Stimulated activated CD8-positive, alpha-beta memory T cell treated with anti-CD3 and anti-CD28 coated beads, Interleukin-12 subunit alpha, Interleukin-12 subunit beta, amount 100 ng/mL, for 4 hours (primary cell): ENCODE data around the gene CCDC137.
A peak's percentile ranks its signal among the peaks of the same experiment; 100 is the strongest.
"Not testable (repeated sequence)": the region's sequence is repeated elsewhere in the genome, so short reads cannot be mapped to it uniquely, and the experiment has no call there.

Experiments used
- DNase-seq: peaks from one replicate; pipeline ENCODE4 v3.0.0-alpha.2; 2020; ENCODE audit warnings: low read depth

CCDC137 gene

GRCh38 chr17:81650951-81651350 is 15.6 kb upstream of the CCDC137 start:
- no peak for DNase-seq

GRCh38 chr17:81651692-81652091 is 14.8 kb upstream of the CCDC137 start:
- DNase-seq = no peak

DNA sequence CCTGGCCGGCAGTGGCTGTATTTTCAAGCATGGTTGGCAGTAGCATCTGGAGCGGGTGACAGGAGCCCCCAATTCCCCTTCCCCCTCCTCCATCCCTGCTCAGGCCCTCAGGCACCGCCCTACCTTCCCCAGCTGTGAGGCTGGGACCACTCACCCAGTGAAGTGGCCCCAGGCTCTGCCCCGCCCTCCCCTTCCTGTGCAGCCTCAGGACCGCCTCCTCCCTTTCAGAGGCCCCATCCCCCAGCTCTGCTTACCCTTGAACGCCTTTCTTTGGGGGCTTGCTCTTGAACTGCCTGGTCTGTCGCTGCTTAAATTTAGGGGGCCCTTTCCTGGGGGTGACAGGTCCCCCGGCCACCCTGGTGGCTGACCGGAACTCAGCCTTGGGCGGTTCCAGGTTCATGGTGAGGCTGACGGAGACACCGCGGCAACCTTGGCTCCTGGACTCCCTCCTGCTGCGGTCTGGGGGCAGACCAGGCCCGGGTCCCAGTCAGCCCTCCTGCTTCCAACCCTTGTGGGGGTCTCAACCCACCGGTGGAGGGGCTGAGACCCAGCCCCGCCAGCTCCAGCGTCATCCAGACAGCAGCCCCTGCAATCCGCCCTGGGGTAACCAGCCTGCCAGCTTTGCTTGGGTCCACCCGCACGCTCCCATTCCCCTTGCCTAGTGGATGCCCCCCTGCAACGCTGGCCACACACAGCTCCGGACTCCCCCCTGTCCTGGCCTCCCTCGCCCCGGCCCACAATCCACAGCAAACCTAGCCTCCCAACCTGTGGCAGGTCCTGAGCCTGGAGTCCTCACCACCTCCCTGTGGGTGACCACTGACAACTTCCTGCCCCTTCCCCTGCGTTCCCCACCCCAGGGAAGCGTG is 13.4 kb upstream of the CCDC137 start:
- DNase-seq = no peak

- no peak for DNase-seq
These were observed 11.0 kb upstream of the CCDC137 start for GRCh38 chr17:81655378-81656117.

DNA sequence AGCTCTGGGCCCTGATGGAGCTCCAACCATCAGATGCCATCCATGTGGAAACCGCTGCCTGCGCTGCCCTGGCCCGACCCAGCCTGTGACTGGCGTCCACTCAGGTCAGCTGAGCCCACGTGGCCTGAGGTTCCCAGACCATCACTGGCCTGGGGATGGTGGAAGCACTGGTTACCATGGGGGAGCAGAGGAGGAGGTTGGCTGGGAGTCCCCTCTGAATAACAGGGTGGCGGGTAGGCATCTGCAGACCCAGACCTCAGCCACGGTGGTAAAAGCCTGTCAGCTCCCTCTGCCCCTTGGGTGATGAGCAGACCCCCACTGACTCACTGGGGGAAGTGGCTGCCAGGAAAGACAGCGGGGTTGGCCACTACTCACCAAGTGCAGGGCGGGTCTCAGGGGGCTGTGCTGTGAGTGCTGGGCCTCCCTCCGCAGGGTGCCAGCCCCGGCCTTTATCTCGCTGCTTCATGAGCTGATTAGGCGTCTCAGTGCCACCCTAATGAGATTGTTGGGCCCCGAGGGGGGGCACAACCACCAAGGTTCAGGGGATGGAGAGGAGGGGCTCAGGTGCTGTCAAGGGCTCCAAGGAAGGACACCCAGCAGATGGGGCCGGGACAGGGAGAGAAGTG is 10.3 kb upstream of the CCDC137 start, which contains the start of gene PDE6G:
Gene PDE6G, minus strand, starts transcription at position 425 of the 626 bp plus-strand sequence. CDS start 3,237 bp downstream, outside the sequence.
- no peak for DNase-seq

GRCh38 chr17:81656835-81657234 is 9.7 kb upstream of the CCDC137 start:
- no peak for DNase-seq

DNA sequence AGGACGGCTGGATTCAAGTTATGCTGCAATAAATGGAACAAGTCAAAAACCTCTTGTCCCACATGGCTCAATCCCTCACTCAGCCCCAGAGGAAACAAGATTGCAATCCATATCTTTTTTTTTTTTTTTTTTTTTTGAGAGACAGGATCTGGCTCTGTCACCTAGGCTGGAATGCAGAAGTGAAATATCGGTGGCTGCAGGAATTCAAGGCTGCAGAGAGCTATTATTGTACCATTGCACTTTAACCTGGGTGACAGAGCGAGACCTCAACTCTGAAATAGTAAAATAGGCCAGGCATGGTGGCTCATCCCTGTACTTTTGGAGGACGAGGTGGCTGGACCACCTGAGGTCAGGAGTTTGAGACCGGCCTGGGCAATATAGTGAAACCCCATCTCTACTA is 7.5 kb upstream of the CCDC137 start:
- DNase-seq = no peak

DNA sequence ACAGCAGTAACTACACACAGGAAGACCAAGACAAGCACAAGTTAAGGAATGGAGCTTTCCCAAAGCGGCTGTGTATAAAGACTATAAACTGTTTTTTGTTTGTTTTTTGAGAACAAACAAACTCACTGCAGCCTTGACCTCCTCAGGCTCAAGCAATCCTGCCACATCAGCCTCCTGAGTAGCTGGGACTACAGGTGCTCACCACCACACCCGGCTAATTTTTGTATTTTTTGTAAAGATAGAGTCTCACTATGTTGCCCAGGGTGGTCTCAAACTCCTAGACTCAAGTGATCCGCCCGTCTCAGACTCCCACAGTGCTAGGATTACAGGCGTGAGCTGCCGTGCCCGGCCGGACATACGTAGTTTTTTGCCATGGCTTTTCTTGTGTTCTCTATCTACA is 6.1 kb upstream of the CCDC137 start:
- no peak for DNase-seq

DNA sequence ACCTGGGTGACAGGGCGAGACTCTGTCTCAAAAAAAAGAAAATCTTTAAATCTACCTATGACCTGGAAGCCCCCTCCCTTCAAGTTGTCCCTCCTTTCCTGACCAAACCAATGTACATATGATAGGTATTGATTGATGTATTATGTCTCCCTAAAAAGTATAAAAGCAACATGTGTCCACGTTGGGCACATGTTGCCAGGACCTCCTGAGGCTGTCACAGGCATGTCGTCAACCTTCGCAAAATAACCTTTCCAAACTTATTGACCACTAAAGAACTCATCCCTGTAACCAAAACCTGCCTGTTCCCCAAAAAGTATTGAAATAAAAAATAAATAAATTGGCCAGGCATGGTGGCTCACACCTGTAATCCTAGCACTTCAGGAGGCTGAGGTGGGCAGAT is 4.5 kb upstream of the CCDC137 start:
- DNase-seq = no peak

- no peak for DNase-seq
These were observed 2.5 kb upstream of the CCDC137 start for GRCh38 chr17:81664051-81664470.

DNA sequence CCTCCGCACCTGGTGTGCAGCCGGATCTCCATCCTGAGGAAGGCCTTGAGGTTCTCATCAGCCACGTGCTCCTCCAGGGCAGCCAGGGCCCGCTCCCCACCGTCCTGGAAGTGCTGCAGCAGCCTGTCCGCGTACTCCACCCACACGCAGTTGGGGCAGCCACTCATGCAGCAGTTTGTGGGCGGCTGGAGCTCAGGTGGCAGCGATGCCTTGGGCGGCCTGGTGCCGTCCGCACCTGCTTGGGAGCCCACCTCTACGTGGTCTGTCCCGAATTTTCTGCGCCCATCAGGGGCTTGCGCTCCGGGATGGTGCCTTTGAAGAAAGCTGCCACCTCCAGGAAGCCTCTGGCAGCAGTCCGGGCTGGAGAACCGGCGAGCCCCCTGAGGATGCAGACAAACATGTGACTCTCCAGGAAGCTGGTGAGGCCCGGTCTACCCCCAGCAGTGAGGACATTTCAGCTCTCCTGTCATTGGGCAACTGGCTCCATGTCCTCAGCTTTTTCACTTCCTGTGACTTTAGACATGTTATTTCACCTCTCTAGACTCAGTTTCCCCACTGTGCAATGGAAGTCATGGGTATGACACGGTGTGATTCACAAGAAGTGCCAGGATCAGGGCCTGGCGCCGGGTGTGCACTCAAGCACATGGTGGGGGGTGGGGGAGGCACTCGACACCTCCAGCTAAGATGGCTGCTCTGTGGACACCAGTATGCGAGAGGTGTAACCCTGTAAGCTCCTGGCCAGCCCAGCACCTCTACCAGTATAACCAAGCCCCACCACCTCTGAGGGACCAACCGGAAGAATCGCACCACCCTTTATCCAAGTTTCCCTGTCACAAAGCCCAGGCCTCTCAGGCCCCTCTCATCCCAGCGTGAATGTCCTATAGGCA is 1.1 kb upstream of the CCDC137 start:
- DNase-seq = peak; percentile 44

GRCh38 chr17:81666092-81666341 is 520 bp upstream of the CCDC137 start:
- DNase-seq = no peak

GRCh38 chr17:81667754-81668153 is 1.2 kb downstream of the CCDC137 start:
- no peak for DNase-seq

DNA sequence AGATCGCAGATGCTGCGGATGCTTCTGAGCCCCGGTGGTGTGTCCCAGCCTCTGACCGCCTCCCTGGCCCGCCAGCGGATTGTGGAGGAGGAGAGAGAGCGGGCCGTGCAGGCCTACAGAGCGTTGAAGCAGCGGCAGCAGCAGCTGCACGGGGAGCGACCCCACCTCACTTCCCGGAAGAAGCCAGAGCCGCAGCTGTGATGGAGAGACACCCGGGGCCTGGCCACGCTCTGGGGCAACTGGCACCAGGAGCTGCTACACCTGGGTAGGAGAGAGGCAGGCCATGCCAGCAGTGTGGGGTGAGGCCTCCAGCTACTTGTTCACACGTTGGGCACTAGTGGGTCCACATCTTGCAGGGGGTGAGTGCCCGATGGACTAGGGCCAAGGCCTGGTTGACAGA is 6.0 kb downstream of the CCDC137 start:
- DNase-seq = no peak

DNA sequence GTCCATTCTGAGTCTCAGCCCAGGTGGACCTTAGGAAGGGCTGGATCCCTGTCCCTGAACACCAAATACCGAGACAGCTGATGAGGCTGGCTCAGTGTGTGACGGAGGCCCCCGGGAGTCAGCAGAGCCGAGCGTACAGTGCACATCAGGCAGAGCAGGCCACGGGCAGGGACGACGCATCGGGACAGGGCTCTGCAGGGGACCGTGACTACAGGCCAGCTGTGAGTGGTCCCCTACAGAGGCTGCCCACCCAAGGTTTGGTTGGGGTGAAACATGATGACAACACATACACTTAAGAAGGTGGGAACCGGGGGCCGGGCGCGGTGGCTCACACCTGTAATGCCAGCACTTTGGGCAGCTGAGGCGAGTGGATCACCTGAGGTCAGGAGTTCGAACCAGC is 6.4 kb downstream of the CCDC137 start:
- no peak for DNase-seq

DNA sequence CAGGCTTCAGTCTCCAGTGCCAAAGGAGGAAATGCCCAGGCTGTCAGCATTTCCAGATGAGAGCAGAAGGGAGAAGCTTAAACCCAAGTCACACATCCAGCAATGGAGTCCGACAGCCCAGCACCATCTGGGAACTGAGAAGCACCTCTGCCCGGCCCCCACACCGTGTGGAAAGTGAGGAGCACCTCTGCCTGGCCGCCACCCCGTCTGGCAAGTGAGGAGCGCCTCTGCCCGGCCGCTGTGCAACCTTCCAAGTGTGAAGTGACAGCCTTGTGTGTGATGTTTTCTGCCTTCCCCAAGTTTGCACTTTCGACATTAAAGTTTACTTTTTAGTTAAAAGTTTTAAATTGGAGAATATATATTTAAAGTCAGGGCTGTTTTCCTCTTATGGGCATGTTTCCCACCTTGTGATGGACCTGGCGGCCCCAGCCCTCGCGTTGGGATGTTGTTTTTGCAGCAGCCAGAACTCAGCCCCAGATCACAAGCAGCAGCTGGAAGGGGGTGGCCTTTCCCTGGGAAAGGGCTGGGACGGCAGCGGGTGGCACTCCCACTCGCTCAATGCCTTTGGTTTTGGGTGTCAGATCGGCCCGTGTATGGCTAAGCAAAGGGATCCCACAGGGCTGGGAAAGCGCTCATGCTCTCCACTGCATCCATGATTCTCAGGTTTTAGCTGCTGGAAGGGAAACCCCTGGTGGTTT is 7.2 kb downstream of the CCDC137 start:
- DNase-seq = no peak

- not testable (repeated sequence) for DNase-seq
These were observed 9.1 kb downstream of the CCDC137 start for GRCh38 chr17:81675515-81676221.

DNA sequence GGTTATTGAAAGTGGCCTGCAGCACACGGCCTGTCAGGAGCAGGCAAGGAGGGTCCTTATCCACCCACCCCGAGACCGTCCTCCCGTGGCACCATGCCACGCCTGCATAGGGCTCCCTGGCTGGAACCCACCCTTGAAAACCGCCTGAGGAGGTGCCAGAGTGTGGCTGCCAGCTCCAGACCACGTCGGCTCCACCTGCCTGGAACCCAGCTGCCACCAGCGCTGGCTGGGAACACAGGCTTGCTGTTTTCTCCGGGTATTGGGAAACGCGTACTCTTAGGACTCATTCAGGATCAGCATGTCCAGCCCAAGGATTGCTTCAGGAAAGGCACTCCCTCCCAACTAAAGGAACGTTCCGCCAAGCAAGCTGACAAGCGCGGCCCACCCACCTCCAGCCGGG is 10.4 kb downstream of the CCDC137 start:
- DNase-seq = no peak

DNA sequence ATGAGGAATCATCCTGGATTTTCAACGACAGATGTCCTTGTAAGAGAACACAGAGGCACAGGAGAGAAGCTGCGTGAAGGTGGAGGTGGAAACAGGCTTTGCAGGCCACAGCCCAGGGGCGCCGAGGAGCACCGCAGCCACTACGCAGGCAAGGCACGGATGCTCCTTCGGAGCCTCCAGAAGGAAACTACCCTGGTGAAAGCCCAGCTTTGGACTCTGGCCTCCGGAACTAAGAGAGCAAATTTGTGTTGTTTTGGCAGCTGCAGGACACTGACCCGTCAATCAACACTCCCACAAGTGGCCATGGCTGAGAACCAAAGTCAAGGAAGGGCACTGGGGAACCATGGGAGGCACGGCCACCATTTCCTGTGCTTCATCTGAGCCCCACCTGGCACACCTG is 13.6 kb downstream of the CCDC137 start:
- DNase-seq = no peak

DNA sequence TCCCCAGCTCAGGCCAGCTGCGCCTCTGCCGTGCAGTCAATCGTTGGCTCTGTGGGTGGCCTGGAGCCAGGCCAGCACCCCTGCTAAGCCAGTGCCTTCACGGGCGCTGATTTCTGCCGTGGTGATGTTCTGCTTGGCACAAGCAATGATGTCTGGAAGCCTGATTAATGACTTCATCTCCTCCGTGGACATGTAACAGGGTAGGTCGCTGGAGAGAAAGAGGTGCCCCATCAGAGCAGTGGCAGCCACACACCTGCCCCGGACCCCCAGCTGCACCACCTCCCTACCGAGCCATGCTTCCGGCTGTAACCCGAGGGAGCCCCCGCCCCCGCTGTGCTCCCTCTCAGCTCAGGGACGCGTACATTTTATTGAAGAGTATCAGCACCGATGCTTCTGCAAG is 15.1 kb downstream of the CCDC137 start:
- DNase-seq = no peak
